Progenitor cell of endocrine pancreas (in vitro differentiated cells): Measurements from ENCODE around the gene NKIRAS2. TPM values are rescaled to one million over a fixed set of nuclear protein-coding genes. Genes with fewer than 3 reads are reported as not detected.

ENCODE experiments used
- DNase-seq: peaks from one replicate; pipeline ENCODE4 v3.0.0; 2021; ENCODE audit warnings: low spot score; ENCODE audit not compliant: unreplicated experiment
- H3K27ac Mint-ChIP-seq: 2 replicates; pipeline ENCODE4 v1.8.0; 2021; ENCODE audit warnings: mild to moderate bottlenecking, moderate library complexity, mixed read lengths
- H3K27me3 Mint-ChIP-seq: 2 replicates; pipeline ENCODE4 v1.8.0; 2021; ENCODE audit warnings: mixed read lengths
- H3K36me3 Mint-ChIP-seq: 2 replicates; pipeline ENCODE4 v1.8.0; 2022; ENCODE audit warnings: mixed read lengths; ENCODE audit not compliant: insufficient read depth
- H3K4me1 Mint-ChIP-seq: 2 replicates; pipeline ENCODE4 v1.8.0; 2021; ENCODE audit warnings: low read depth, mixed read lengths
- H3K4me3 Mint-ChIP-seq: 2 replicates; pipeline ENCODE4 v1.8.0; 2021; ENCODE audit warnings: low read depth, mild to moderate bottlenecking, moderate library complexity, mixed read lengths
- H3K9me3 Mint-ChIP-seq: 2 replicates; pipeline ENCODE4 v1.8.0; 2021; ENCODE audit warnings: low read depth, mixed read lengths
- CTCF ChIP-seq: fragments of 200-600 bp; sonication (generic); IDR thresholded peaks from one replicate; pipeline ENCODE4 v1.5.0; 2021; ENCODE audit warnings: antibody characterized with exemption, mild to moderate bottlenecking; ENCODE audit not compliant: unreplicated experiment
- total RNA-seq: library from RNA; stranded (reverse); gene quantifications from 2 replicates; pipeline ENCODE4 v1.2.1, GENCODE V29; 2021

NKIRAS2 gene
- total RNA-seq, 1 donor from 2014 or later: 48.1 TPM

GRCh38 chr17:41998497-41998896, 21.4 kb upstream of the NKIRAS2 start:
- H3K36me3 Mint-ChIP-seq: peaks cover 14% of the 10 kb centered on the region
- no peak for TF ChIP-seq CTCF
- H3K27ac Mint-ChIP-seq: no peak overlapping the region
- DNase-seq: no peak
- H3K9me3 Mint-ChIP-seq: no peaks in the 10 kb centered on the region
- peaks cover 6% of the 10 kb centered on the region for H3K4me1 Mint-ChIP-seq
- H3K27me3 Mint-ChIP-seq: no peaks in the 10 kb centered on the region
- no peak overlapping the region for H3K4me3 Mint-ChIP-seq

- Mint-ChIP-seq H3K36me3 (peaks cover 10% of the 10 kb centered on the region), H3K4me1 (peaks cover 6% of the 10 kb centered on the region), H3K9me3 (no peaks in the 10 kb centered on the region), H3K4me3 (no peak overlapping the region), H3K27ac (no peak overlapping the region), H3K27me3 (no peaks in the 10 kb centered on the region)
- TF ChIP-seq CTCF: no peak
- no peak for DNase-seq
Measured at GRCh38 chr17:42000413-42001133, 19.3 kb upstream of the NKIRAS2 start.

- H3K27ac Mint-ChIP-seq: no peak overlapping the region
- peaks cover 5% of the 10 kb centered on the region for H3K36me3 Mint-ChIP-seq
Measured at GRCh38 chr17:42001729-42002128, 18.2 kb upstream of the NKIRAS2 start.

GRCh38 chr17:42002175-42002791, 17.6 kb upstream of the NKIRAS2 start:
- H3K4me1 Mint-ChIP-seq: peaks cover 6% of the 10 kb centered on the region

More at GRCh38 chr17:42001729-42002128, 18.2 kb upstream of the NKIRAS2 start:
- H3K4me1 Mint-ChIP-seq: peaks cover 6% of the 10 kb centered on the region
- no peaks in the 10 kb centered on the region for H3K9me3 Mint-ChIP-seq
- no peak for TF ChIP-seq CTCF
- H3K4me3 Mint-ChIP-seq: no peak overlapping the region
- no peaks in the 10 kb centered on the region for H3K27me3 Mint-ChIP-seq
- no peak for DNase-seq

More at GRCh38 chr17:42002175-42002791, 17.6 kb upstream of the NKIRAS2 start:
- H3K27me3 Mint-ChIP-seq: no peaks in the 10 kb centered on the region
- no peaks in the 10 kb centered on the region for H3K9me3 Mint-ChIP-seq
- H3K4me3 Mint-ChIP-seq: no peak overlapping the region
- TF ChIP-seq CTCF: no peak
- DNase-seq: no peak
- peaks cover 5% of the 10 kb centered on the region for H3K36me3 Mint-ChIP-seq
- H3K27ac Mint-ChIP-seq: no peak overlapping the region
